GM23248 (cell line): ENCODE data around the gene NKAIN4.

Experiments used
- EZH2 ChIP-seq: fragments of 200-600 bp; sonication (generic); IDR thresholded peaks from 2 replicates; pipeline ENCODE4 v1.6.1; 2018; ENCODE audit warnings: antibody characterized with exemption, mild to moderate bottlenecking; ENCODE audit not compliant: insufficient read depth, poor library complexity, severe bottlenecking
- EZH2phosphoT487 ChIP-seq: fragments of 200-600 bp; sonication (generic); IDR thresholded peaks from 2 replicates; pipeline ENCODE4 v1.6.1; 2018; ENCODE audit warnings: antibody characterized with exemption, moderate library complexity, mild to moderate bottlenecking, low read depth; ENCODE audit not compliant: insufficient read depth

DNA sequence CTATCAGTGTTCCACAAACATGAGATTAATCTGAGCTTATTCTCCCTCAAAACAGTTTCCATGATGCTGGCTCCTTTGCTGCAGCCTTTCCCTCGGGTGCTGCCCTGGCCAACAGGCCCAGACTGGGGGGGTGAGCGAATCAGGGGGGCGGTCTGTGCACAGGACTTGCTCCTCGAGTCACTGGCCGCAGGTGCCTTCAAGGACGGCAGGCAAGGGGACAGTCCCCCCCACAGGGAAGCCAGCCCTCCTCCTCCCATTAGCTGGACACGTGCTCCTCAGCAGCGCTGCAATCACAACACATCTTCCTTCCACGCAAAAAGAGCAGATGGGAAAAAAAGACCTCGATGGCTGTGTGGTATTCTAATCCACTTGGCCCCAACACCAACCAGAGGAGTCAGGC, 48.4 kb downstream of the NKAIN4 start:
- TF ChIP-seq EZH2phosphoT487 = no peak
- no peak for TF ChIP-seq EZH2
